Choroid plexus epithelial cell (primary cell): ENCODE measurements around the gene METTL13.

ENCODE experiments used
- DNase-seq: peaks from one replicate; pipeline ENCODE4 v3.0.0-alpha.2; 2010; ENCODE audit warnings: low read depth
- H3K4me3 ChIP-seq: 2 replicates; pipeline ENCODE4 v1.5.1; 2011; ENCODE audit warnings: low read depth, mild to moderate bottlenecking, control low read depth, low read length, moderate library complexity
- TF ChIP-seq, protein P1 (sequence below): conservative IDR thresholded peaks from 2 replicates; pipeline ENCODE4 v1.5.1; 2011; ENCODE audit warnings: low read depth, mild to moderate bottlenecking, control low read depth, inconsistent platforms, low read length, moderate library complexity

Gene METTL13

DNA sequence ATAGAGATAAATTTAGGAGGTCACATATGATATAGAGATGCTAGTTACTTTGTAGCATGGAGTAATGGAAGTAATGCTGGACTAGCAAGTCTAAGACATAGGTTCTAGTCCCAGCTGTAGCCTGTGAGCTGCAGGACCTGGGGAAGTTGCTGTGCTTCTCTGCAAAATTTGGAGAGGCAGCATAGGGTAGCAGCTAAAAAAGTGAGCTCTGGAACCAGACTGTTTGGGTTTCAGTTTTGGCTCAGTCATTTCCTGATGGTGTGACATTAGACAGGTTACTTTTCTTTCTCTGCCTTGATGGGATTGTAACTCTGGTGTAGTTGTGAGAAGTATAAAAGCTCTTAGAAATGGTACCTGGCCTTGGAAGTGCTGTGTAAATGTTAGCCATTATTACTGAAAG lies 3.3 kb downstream of the METTL13 start:
- TF ChIP-seq, protein P1, sequence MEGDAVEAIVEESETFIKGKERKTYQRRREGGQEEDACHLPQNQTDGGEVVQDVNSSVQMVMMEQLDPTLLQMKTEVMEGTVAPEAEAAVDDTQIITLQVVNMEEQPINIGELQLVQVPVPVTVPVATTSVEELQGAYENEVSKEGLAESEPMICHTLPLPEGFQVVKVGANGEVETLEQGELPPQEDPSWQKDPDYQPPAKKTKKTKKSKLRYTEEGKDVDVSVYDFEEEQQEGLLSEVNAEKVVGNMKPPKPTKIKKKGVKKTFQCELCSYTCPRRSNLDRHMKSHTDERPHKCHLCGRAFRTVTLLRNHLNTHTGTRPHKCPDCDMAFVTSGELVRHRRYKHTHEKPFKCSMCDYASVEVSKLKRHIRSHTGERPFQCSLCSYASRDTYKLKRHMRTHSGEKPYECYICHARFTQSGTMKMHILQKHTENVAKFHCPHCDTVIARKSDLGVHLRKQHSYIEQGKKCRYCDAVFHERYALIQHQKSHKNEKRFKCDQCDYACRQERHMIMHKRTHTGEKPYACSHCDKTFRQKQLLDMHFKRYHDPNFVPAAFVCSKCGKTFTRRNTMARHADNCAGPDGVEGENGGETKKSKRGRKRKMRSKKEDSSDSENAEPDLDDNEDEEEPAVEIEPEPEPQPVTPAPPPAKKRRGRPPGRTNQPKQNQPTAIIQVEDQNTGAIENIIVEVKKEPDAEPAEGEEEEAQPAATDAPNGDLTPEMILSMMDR = no peak
- H3K4me3 ChIP-seq = no peak overlapping the region
- DNase-seq = no peak

DNA sequence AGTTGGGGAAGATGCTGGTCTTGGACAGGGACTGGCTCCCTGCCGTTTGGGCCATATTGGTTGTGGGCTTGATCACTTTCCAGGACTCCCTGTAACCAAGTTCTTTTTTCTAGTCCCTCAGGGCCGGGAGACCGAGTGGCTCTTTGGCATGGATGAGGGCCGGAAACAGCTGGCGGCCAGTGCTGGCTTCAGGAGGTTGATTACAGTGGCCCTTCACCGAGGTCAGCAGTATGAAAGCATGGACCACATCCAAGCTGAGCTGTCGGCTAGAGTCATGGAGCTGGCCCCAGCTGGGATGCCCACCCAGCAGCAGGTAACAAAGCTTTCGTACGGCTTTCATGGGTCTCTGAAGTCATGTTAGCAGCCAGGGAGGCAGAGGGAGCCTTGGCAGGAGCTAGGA lies 4.3 kb downstream of the METTL13 start:
- TF ChIP-seq, protein P1 = no peak
- no peak overlapping the region for H3K4me3 ChIP-seq
- DNase-seq = no peak

DNA sequence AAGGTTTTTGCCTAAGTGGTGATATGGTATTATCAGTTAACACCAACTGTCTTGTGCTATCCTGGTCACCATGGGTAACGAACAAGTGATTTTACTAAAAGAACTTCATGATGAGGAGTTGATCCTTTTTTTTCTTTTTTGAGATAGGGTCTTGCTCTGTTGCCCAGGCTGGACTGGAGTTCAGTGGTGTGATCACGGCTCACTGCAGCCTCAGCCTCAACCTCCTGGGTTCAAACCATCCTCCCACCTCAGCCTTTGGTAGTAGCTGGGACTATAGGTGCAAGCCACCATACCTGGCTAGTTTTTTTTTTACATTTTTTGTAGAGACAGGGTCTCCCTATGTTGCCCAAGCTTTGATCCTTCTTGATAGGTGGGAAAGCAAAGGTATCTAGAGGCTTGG lies 5.1 kb downstream of the METTL13 start:
- DNase-seq = no peak
- TF ChIP-seq, protein P1 = no peak
- H3K4me3 ChIP-seq = no peak overlapping the region

DNA sequence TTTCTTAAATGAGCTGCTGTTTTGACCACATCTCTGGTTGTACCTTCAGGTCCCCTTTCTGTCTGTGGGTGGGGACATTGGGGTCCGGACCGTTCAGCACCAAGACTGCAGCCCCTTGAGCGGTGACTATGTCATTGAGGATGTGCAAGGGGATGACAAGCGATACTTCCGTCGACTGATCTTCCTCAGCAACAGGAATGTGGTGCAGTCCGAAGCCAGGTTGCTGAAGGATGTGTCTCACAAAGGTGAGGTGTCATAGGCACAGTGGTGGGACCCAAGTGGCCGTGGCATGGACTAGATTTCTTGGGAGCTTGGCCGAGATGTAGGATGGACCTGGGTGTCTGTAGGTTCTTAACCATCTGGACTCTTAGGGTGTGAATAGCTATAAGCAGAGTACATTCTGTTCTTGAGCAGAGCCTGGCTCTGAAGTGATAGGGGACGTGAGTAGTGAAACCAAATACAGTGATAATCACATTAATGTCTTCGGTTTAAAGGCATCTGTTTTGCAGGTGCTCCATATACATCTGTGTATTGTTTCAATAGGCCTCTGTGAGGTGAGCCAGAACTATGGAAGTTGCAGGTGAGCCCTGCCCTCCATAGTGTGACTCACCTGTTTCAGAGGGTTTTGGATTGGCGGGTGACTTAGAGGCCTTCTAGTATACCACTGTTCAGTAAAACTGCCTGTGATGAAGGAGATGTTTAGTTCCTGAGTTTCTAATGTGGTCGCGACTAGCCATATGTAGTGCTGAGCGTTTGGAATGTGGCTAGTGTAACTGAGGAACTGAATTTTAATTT lies 6.4 kb downstream of the METTL13 start:
- TF ChIP-seq, protein P1 = no peak
- H3K4me3 ChIP-seq = no peak overlapping the region
- DNase-seq = no peak

DNA sequence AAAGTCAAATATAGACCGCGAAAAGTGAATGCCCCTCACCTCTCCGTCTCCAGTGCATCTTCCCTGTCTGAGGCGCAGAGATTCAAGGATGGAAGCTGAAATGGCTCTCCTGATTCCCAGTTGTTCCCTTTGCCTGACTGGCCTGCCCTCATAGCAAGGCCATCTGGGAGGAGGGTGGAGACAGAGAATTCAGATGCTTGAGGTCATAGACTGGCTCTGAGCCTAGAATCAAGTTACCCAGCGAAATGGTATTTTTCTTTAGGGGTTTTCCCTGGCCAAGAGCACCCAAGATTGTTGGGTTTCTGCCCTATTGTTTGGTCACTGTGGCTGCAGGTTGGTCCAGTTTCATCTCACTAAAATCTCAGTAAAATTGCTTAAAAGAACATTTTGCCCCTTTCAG lies 7.2 kb downstream of the METTL13 start:
- H3K4me3 ChIP-seq = no peak overlapping the region
- peak; percentile 71 for DNase-seq
- TF ChIP-seq, protein P1 = no peak

DNA sequence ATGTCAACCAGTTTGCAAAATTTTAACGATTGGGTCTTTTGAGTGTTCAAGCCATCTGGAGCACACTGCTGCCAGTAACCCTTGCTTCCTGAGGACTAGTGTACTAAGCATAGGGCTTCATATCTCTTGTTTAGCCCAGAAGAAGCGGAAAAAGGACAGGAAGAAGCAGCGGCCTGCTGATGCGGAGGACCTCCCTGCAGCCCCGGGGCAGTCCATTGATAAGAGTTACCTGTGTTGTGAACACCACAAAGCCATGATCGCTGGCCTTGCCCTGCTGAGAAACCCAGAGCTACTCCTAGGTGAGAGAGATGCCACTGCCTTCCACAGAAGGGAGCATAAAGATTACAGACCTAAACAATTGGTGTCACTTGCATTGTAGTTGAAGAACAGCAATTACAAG lies 8.9 kb downstream of the METTL13 start:
- no peak overlapping the region for H3K4me3 ChIP-seq
- no peak for DNase-seq
- TF ChIP-seq, protein P1 = no peak
